ENCODE results near the gene BANF2.

DNA sequence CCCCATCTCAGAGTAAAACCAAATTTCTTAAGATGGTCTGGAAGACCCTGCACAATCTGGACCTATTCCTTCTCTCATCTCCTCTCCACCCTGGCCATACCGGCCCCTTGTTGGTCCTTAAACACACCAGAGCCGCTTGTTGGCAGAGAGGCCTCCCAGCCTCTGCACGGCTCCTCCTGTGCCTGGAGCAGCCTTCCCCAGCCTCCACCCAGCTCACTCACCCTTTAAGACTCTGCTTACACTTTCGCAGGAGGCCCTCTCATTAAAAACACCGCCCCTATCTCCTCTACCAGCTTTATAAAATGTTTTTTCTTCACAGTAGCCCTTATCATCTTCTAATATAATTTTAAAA lies 49.8 kb downstream of the BANF2 start:
- no peak for TF ChIP-seq EZH2 (IDR thresholded peaks at IDR 0.05; ENCODE audit: low read depth, unreplicated experiment)
- TF ChIP-seq CTCF (conservative IDR thresholded peaks at IDR 0.05; ENCODE audit: low read depth in 2 of 2) = no peak
- no peak for TF ChIP-seq POLR2AphosphoS5 (IDR thresholded peaks at IDR 0.05; ENCODE audit: low read depth)
- TF ChIP-seq, protein P1, sequence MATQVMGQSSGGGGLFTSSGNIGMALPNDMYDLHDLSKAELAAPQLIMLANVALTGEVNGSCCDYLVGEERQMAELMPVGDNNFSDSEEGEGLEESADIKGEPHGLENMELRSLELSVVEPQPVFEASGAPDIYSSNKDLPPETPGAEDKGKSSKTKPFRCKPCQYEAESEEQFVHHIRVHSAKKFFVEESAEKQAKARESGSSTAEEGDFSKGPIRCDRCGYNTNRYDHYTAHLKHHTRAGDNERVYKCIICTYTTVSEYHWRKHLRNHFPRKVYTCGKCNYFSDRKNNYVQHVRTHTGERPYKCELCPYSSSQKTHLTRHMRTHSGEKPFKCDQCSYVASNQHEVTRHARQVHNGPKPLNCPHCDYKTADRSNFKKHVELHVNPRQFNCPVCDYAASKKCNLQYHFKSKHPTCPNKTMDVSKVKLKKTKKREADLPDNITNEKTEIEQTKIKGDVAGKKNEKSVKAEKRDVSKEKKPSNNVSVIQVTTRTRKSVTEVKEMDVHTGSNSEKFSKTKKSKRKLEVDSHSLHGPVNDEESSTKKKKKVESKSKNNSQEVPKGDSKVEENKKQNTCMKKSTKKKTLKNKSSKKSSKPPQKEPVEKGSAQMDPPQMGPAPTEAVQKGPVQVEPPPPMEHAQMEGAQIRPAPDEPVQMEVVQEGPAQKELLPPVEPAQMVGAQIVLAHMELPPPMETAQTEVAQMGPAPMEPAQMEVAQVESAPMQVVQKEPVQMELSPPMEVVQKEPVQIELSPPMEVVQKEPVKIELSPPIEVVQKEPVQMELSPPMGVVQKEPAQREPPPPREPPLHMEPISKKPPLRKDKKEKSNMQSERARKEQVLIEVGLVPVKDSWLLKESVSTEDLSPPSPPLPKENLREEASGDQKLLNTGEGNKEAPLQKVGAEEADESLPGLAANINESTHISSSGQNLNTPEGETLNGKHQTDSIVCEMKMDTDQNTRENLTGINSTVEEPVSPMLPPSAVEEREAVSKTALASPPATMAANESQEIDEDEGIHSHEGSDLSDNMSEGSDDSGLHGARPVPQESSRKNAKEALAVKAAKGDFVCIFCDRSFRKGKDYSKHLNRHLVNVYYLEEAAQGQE (IDR thresholded peaks at IDR 0.05; ENCODE audit: unreplicated experiment) = no peak
- TF ChIP-seq, protein P2, sequence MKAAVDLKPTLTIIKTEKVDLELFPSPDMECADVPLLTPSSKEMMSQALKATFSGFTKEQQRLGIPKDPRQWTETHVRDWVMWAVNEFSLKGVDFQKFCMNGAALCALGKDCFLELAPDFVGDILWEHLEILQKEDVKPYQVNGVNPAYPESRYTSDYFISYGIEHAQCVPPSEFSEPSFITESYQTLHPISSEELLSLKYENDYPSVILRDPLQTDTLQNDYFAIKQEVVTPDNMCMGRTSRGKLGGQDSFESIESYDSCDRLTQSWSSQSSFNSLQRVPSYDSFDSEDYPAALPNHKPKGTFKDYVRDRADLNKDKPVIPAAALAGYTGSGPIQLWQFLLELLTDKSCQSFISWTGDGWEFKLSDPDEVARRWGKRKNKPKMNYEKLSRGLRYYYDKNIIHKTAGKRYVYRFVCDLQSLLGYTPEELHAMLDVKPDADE (IDR thresholded peaks at IDR 0.05) = no peak
- no peak for TF ChIP-seq JUNB (IDR thresholded peaks at IDR 0.05; ENCODE audit: unreplicated experiment)
- TF ChIP-seq STAT1 (IDR thresholded peaks at IDR 0.05; ENCODE audit: unreplicated experiment) = no peak
- no peak for TF ChIP-seq CREB1 (CRISPR knock-in tag; IDR thresholded peaks at IDR 0.05; ENCODE audit: low read depth)
- TF ChIP-seq EZH2phosphoT487 (IDR thresholded peaks at IDR 0.05; ENCODE audit: unreplicated experiment) = no peak
